Pulmonary artery endothelial cell (primary cell): Measurements from ENCODE around the gene DNAJB1. TPM values are rescaled to one million over a fixed set of nuclear protein-coding genes. Genes with fewer than 3 reads are reported as not detected.
A peak's percentile ranks its signal among the peaks of the same experiment; 100 is the strongest.

Experiments used
- DNase-seq: peaks from one replicate; pipeline ENCODE4 v3.0.0-alpha.2; 2011; ENCODE audit warnings: low read depth, low spot score
- total RNA-seq: library from RNA; depleted of rRNA; stranded (reverse); fragments of >200 nt; gene quantifications from 2 replicates; pipeline ENCODE4 v1.2.3, GENCODE V29; 2014

Gene DNAJB1
- total RNA-seq, 1 donor from 2014 or later: 31.5 TPM

- DNase-seq: peak; percentile 98
Observed at GRCh38 chr19:14496029-14496833, 22.0 kb downstream of the DNAJB1 start, which contains the start of gene GIPC1. GIPC1 (minus strand) TSS chr19:14496127; CDS start chr19:14482976, 13,151 bp downstream.

GRCh38 chr19:14495672-14496028, 22.5 kb downstream of the DNAJB1 start:
- no peak for DNase-seq

GRCh38 chr19:14494910-14495671, 23.1 kb downstream of the DNAJB1 start:
- DNase-seq: no peak

- no peak for DNase-seq
Observed at GRCh38 chr19:14494411-14494810, 23.8 kb downstream of the DNAJB1 start.

GRCh38 chr19:14492756-14493337, 25.4 kb downstream of the DNAJB1 start:
- DNase-seq: no peak

- no peak for DNase-seq
Observed at GRCh38 chr19:14487370-14488125, 30.6 kb downstream of the DNAJB1 start.

GRCh38 chr19:14482172-14482941, 35.8 kb downstream of the DNAJB1 start:
- DNase-seq: no peak

- DNase-seq: no peak
Observed at GRCh38 chr19:14480700-14481079, 37.5 kb downstream of the DNAJB1 start.

GRCh38 chr19:14479975-14480699, 38.1 kb downstream of the DNAJB1 start:
- DNase-seq: no peak

GRCh38 chr19:14479309-14479974, 38.8 kb downstream of the DNAJB1 start:
- DNase-seq: no peak

GRCh38 chr19:14478113-14478545, 40.1 kb downstream of the DNAJB1 start:
- DNase-seq: no peak

GRCh38 chr19:14477418-14478112, 40.6 kb downstream of the DNAJB1 start:
- no peak for DNase-seq

- no peak for DNase-seq
Observed at GRCh38 chr19:14476673-14477401, 41.4 kb downstream of the DNAJB1 start.

GRCh38 chr19:14476327-14476672, 41.9 kb downstream of the DNAJB1 start:
- no peak for DNase-seq

GRCh38 chr19:14475251-14476073, 42.7 kb downstream of the DNAJB1 start, which contains the start of gene PTGER1:
PTGER1 (minus strand) TSS chr19:14475354; CDS start chr19:14474320, 1,034 bp downstream.
- no peak for DNase-seq

GRCh38 chr19:14474827-14475226, 43.4 kb downstream of the DNAJB1 start:
- no peak for DNase-seq

GRCh38 chr19:14473978-14474578, 44.1 kb downstream of the DNAJB1 start:
- DNase-seq: no peak
